HL-60/S4 treated with phorbol 12-myristate 13-acetate at 8.2 ng/mL for 4 days and 3 days (cell line): Measurements from ENCODE around the gene DNAH2.

ENCODE experiments used
- in situ Hi-C: fragments of 300-500 bp; cut with MboI; formaldehyde crosslinking; loops from 2 replicates; pipeline ENCODE4 v1.15.0; 2022; ENCODE audit warnings: low sequenced_read_pairs

The DNAH2 gene

DNA sequence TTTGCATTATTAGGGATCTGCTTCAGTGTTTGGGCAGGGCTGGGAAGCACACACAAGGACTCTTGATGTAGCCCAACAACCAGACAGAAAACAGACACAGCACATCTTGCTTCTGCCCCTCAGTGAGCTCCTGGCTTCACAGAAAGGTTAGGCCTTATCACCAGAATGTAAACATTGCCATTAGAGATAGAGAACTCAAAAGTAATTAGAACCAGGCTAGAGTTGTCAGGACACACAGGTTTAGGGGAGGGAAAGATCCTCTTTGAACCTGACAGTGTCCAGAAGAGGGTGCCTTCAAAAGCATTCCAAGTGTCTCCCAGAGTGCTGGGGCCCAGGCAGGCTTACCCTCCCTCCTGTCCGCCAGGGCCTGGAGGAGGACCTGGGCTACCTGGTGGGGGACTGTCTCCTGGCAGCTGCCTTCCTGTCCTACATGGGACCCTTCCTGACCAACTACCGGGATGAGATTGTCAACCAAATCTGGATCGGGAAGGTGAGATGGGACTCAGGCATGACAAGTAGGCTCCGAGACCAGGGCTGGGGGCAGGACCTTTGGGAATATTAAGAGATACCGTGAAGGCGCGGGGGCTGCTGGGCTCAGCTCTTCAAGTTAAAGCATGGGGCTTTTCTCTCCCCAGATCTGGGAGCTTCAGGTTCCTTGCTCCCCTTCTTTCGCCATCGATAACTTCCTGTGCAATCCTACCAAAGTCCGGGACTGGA is 99.5 kb downstream of the DNAH2 start:
- in situ Hi-C loops = no loop called here

DNA sequence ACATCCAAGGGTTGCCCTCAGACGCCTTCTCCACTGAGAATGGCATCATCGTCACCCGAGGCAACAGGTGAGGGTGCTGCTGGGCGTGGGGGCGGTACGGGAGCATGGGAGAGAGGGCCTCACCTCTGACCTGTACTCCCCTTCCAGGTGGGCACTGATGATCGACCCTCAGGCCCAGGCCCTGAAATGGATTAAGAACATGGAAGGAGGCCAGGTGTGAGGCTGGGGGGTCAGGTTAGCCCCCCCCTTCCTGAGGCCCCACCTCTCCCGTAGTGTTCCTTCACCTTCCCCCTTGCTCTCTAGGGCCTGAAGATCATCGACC is 100.1 kb downstream of the DNAH2 start:
- in situ Hi-C loops = no loop called here

DNA sequence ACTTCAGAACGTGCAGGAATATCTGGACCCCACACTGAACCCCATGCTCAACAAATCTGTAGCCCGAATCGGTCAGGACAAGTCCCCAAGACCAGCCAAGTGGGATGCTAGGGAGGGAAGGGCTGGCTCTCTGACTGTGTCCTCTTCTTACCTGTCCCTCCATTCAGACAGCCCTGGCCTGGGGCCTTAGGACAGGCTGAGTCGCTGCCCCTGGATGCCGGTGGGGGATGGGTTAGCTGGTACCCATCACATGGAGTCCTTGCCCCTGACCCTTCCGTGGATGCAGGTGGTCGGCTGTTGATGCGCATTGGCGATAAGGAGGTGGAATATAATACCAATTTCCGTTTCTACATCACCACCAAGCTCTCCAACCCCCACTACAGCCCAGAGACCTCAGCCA is 100.5 kb downstream of the DNAH2 start:
- in situ Hi-C loops = no loop called here

DNA sequence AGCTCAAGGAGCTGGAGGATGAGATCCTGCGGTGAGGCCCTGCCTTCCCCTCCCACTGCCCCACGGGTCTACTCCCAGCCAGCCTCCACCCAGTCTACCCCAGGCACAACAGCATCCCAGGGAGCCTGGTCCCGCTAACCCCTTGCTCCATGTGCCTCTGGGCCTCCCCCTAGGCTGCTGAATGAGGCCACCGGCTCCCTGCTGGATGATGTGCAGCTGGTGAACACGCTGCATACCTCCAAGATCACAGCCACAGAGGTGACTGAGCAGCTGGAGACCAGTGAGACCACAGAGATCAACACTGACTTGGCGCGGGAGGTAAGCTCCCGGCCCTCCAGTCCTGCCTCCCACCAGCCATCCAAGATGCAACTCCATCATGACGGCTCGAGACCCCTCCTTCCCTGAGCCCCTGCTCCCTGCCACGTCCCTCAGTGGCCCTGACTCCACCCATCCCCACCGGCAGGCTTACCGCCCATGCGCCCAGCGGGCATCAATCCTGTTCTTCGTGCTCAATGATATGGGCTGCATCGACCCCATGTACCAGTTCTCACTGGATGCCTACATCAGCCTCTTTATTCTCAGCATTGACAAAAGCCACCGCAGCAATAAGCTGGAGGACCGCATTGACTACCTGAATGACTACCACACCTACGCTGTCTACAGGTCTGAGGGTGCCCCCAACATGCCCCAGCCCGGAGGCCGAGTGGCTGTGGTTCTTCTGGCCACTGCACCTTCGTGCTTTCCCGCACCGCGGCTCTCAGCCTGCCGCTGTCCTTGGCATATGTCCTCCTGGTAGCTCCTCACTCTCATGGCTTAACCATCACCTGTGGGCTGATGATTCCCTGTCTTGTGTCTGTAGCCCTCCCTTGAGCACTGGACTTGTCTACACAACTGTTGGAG is 101.5 kb downstream of the DNAH2 start:
- in situ Hi-C loops = no loop called here

DNA sequence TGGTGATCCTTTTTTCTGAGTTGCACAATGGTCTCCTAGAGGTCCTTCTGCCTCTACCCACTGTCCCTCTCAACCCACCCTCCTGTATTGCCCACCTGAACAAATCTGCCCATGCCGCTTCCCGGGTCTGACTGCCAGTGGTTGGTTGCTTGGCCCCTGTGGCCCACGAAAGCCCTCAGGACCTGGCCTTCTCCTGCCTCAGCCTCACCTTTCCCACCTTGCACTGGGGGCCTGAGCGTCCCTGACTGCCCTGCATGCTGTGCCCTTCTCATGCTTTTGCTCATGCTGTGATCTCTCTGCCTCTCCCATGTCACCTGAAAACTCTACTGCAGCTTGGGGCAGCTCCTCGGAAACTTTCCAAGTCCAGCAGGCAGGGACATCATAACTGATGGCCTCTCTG is 102.7 kb downstream of the DNAH2 start:
- in situ Hi-C loops = no loop called here

DNA sequence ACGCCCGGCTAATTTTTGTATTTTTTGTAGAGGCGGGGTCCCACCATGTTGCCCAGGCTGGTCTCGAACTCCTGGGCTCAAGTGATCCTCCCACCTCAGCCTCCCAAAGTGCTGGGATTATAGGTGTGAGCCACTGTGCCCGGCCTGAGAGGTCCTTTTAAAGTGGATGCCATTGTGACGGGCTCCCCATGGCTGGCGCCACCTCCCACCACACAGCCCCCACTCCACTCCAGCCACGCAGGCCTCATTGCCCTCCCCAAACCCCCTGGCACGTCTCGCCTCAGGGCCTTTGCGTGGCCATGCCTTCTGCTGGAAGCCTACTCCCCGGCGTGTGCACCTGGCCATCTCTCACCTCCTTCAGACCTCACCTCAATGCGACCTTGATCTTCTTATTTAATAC is 104.6 kb downstream of the DNAH2 start:
- in situ Hi-C loops = no loop called here

DNA sequence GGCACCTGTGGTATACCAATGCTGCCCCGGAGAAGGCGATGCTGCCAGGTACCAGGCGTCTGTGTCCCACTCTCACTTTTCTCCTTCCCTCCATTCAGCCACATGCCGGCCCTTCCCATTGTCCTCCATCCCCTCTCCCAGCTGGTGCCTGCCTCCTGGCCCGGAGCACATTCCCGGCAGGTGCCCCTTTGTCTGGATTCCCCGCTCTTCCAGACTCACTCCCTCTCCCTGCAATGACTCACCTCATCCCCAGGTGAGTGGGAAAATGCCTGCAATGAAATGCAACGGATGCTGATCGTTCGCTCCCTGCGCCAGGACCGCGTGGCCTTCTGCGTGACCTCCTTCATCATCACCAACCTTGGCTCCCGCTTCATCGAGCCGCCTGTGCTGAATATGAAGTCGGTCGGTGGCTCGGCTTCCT is 106.0 kb downstream of the DNAH2 start:
- in situ Hi-C loops = no loop called here

DNA sequence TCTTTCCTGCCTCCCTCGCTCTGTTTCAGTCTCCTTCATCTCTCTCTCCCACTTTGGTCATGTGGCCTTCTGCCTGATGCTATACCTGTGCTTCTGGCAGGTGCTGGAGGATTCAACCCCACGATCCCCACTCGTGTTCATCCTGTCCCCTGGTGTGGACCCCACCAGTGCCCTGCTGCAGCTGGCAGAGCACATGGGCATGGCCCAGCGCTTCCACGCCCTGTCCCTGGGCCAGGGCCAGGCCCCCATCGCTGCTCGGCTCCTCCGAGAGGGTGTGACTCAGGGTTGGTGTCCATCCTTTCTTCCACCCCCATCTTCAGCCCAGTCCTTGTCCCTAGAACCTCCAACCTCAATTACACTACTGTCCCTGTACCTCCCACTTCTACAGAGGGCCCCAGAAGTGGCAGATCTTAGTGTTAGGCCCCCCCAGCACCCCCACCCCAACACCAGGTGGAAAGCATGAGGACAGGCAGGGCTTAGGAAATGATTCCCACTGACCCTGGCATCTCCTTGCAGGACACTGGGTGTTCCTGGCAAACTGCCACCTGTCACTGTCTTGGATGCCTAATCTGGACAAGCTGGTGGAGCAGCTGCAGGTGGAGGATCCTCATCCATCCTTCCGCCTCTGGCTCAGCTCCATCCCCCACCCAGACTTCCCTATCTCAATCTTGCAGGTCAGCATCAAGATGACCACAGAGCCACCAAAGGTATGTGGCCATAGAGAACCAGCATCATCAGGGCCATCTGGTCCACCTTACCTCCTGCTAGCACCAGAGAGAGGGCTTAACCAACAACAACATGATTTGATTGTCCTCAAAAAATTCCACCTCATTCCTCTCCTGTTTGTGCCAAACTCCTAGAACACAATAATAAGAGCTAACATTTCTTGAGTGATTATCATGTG is 106.7 kb downstream of the DNAH2 start:
- in situ Hi-C loops = no loop called here

DNA sequence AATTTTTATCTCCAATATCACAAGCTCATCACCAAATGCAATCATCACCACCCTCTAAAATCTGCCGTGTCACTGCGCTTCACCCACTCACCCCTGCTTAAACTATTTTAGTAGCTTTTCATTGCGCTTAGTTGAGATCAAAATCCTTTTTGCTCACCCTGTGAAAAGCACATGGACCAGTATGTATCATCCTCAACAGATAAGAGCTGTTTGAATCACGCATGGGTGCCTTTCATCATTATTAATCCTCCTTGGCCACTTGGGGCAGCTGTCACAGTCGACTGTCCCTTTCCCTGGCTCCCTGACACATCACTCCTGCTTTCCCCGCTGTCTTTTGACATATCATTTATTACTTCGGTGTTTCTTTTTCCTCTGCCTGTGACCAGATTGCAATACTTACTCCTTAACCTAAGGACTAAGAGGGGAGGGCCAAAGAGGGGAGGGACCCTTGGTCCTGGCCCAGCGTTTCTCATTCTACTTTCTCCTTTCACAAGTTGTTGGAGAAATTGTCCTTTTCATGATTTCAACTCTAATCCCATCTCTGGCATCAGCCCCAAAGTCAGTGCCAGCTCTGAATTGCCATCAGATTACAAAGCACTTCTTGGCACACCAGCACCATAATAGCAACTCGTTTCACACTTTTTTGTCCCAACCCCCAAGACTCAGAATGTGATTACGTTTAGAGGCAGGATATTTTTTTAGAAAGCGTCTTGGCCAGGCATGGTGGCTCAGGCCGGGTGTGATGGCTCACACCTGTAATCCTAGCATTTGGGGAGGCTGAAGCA is 107.9 kb downstream of the DNAH2 start:
- in situ Hi-C loops = loop anchor here (25.0 kb wide), 1 partner anchor 238 kb away; the partner anchor contains the start of genes CD68, MPDU1 and SOX15

DNA sequence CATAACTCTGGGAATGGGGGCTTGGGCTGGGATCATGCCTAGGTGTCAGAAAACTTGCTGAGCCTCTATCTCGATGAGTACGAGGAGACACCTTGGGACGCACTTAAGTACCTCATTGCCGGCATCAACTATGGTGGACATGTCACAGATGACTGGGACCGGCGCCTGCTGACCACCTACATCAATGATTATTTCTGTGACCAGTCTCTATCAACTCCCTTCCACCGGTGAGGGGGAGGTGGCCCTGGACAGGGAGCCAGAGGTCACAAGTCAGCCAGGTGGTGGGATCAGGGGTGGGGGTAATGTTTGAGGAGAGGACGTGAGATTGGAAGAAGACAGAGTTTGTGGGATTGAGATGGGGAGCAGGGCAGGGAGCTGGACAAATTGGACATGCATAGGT is 113.1 kb downstream of the DNAH2 start:
- in situ Hi-C loops = loop anchor here (25.0 kb wide), 1 partner anchor 243 kb away; the partner anchor contains the start of genes CD68, MPDU1 and SOX15

DNA sequence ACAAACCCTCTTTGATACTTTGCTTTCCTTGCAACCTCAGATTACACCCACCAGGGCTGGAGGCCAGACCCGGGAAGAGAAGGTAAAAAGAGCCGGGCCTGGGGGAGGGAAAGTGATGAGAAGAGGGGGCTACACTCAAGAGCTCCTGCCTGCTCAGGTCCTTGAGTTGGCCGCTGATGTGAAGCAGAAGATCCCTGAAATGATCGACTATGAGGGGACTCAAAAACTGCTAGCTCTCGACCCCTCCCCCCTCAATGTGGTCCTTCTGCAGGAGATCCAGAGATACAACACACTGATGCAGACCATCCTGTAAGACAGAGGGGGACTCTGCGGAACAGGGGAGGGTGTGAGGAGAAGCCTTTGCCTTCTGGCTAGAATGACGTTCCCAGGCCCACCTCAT is 113.7 kb downstream of the DNAH2 start:
- in situ Hi-C loops = loop anchor here (25.0 kb wide), 1 partner anchor 244 kb away; the partner anchor contains the start of genes CD68, MPDU1 and SOX15

DNA sequence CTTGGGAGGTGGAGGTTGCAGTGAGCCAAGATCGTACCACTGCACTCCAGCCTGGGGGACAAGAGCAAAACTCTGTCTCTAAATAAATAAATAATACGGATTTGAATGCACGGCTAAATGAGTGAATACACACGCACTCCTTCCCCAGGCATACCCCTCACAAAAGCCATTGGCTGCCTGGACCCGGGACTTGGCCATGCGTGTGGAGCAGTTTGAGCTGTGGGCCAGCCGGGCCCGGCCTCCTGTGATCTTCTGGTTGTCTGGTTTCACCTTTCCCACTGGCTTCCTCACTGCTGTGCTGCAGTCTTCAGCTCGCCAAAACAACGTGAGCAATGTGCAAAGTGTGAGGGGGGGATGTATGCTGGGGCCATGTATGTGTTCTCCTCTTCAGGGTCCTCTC is 114.9 kb downstream of the DNAH2 start:
- in situ Hi-C loops = loop anchor here (25.0 kb wide), 1 partner anchor 245 kb away; the partner anchor contains the start of genes CD68, MPDU1 and SOX15

DNA sequence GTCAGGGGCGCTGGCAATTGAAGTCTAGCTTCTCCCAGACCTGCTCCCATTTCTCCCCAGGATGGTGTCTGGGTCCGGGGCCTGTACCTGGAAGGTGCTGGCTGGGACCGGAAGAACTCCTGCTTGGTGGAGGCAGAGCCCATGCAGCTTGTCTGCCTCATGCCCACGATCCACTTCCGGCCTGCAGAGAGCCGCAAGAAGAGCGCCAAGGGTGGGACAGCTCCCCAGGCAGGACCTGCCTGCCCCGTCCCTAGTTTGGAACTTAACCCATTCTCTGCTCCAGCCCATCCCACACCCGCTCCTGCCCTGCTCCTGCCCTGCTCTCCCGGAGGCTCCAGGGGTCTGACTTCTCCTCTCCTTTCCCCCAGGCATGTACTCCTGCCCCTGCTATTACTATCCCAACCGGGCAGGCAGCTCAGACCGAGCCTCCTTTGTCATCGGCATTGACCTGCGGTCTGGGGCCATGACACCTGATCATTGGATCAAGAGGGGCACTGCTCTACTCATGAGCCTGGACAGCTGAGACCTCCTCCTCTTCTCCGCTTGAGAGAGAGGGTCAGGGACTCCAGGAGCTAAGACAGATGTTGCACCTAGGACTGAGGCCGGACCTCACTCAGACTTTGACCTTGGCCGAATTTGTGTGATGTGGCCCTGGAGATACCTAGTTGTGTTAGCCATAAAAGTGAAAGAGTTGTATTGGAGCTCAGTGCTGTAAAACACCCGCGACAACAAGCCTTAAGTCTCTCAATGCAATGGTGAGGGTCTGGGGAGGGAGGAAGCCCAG is 115.7 kb downstream of the DNAH2 start:
- in situ Hi-C loops = loop anchor here (25.0 kb wide), 1 partner anchor 246 kb away; the partner anchor contains the start of genes CD68, MPDU1 and SOX15

DNA sequence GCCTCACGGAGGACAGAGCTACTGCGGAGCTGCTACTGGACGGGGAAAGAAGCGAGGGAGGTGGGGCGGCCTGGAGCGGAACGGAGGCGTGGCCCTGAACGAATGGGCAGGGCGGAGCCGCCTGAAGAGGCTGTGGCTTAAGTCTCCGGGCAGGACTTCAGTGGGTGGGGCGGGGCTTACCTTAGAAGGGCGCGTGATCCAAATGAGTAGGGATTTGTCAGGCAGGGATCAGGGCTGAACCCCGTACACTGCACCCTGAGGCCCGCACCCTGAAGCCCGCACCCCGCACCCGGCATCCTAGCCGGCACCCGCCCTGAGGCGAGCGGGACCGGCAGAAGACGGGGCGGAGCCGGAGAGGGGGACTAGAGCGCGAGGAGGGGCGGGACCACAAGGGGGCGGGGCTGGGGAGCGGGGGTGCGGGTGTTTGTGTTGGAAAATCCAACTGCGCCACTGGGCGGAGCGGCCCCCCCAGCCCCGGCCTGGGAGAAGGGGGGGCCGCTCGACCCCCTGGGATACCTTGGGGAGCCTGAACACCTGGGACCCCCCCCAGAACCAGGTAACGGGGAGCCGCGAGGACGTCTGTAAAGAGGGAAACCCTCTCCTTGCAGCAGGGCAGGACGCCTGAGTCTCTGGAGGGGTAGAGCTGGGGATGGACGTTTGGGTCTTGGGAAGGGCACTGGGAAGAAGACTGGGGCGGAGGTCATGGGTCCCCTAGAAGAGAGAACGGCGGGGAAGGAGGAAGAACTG is 116.4 kb downstream of the DNAH2 start, which contains the start of gene KDM6B:
Gene KDM6B (plus strand): TSS at position 423 of the 747 bp plus-strand sequence. CDS start 11,338 bp downstream, outside the sequence.
- in situ Hi-C loops = loop anchor here (25.0 kb wide), 1 partner anchor 247 kb away; the partner anchor contains the start of genes CD68, MPDU1 and SOX15

DNA sequence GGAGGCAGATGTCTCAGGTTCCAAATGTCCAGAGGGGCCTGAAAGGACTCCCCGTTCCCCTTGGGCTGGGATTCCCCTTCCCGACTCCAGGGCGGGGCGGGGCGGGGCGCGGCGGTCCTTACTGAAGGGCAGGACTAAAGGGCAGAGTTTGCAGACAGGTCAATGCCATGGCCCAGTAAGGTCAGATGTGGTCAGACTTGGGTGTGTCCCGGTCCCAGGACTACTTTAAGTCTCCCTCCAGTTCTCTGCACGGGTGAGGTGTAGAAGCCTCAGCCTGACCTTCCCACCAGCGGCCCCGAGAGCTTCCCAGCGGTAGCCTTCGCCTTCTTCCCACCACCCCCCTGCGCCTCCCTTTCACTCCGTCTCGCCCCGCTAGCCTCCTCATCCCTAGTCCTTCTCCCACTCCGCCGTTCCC is 117.0 kb downstream of the DNAH2 start:
- in situ Hi-C loops = loop anchor here (25.0 kb wide), 1 partner anchor 247 kb away; the partner anchor contains the start of genes CD68, MPDU1 and SOX15

DNA sequence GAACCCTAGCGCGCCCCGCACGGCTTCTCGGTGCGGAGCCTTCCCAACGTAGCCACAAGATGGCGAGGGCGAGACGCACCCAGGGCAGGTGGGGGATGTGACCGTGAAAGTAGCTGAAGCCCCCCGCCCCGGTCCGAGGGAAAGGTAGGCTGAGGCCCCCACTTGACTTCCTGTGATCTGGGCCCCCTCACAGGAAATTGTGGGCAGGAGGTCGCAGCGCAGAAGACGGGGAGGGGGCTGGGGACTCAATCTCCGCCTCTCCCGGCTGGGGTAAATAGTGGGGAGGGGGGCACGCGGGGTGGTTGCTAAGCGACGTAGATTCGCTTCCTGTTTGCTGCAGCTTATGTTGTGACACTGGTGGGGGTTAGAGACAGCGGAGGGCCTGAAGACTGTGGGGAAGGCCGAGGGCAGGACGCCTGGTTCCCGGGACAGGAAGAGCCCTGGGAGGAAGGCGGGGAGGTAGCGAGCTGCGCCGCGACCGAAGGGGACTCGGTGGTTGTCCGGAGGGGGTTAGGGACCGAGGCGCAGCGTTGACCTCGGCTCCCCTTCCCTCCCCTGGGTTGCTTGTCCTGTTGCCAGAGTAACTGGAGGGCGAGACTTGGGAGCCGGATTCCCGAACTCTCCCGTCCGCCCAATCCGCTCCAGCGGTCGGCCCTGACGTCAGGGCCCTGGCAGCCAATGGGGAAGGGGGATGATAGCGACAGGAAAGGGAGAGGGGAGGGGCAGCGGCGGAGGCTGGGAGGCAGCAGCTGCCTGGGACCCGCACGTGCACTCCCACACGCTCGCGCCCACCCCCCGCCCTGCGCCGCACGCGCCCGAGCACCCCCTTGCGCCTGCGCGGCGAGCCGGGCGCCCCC is 117.6 kb downstream of the DNAH2 start:
- in situ Hi-C loops = loop anchor here (25.0 kb wide), 1 partner anchor 248 kb away; the partner anchor contains the start of genes CD68, MPDU1 and SOX15
